Measurements from ENCODE around the gene ZNRF1. TPM values are rescaled to one million over a fixed set of nuclear protein-coding genes. Genes with fewer than 3 reads are reported as not detected.
A peak's percentile ranks its signal among the peaks of the same experiment; 100 is the strongest.

The ZNRF1 gene
- total RNA-seq, 1 experiment from 2014 or later, result 11.6 TPM

GRCh38 chr16:75054556-75054947, 55.7 kb downstream of the ZNRF1 start:
- DNase-seq (ENCODE audit: extremely low read depth, low read depth), result no peak

DNA sequence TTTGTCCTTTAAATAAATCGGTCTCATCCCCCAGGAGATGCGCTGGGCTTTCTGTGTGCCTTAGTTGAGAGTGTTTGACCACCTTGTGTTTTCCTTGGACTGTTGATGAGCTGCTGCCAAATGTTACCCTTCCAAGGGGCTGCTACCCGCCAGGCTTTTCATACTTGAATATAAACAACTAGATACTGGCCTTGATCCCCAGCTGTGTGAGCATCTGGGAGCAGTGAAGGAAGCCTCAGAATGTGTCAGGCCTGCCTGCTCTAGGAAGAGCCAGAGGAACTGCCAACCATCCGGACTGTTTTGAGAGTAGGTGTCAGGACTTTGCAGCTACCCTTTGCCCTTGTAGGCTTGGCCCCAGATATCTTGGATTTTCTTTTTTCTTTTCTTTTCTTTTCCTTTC, 60.0 kb downstream of the ZNRF1 start:
- DNase-seq (ENCODE audit: extremely low read depth, low read depth), result no peak

DNA sequence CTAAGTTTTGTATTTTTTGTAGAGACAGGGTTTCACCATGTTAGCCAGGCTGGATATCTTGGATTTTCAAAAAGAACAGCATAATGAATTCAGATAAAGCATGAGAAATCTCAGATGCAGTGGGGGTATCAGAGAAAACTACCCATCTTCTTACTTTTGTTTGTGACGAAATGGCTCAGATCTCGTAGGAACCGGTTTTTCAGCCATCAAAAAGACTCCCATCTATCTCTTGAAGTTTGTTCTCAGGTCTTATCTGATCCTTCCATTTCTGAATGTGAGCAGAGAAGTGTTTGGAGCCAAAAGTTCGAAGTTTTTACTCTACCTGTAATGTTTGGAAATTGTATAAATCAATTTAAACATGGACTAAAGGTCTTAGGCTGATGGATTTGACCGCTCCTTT, 60.6 kb downstream of the ZNRF1 start:
- no peak for DNase-seq (ENCODE audit: extremely low read depth, low read depth)

DNA sequence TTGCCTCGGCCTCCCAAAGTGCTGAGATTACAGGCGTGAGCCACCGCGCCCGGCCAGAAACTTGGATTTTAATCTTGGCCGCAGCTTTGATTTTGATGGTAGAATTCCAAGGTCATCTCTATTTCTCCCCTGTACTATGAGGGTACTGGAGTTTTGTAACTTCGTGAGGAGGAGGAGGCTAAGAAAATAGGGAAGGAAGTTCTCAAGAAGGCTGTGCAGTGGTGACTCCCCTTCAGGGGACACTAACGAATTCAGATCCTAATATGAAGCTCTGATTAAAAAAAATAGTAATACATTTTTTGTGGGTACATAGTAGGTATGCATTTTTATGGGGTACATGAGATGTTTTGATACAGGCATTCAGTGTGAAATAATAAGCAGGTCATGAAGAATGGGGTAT, 61.9 kb downstream of the ZNRF1 start:
- no peak for DNase-seq (ENCODE audit: extremely low read depth, low read depth)

DNA sequence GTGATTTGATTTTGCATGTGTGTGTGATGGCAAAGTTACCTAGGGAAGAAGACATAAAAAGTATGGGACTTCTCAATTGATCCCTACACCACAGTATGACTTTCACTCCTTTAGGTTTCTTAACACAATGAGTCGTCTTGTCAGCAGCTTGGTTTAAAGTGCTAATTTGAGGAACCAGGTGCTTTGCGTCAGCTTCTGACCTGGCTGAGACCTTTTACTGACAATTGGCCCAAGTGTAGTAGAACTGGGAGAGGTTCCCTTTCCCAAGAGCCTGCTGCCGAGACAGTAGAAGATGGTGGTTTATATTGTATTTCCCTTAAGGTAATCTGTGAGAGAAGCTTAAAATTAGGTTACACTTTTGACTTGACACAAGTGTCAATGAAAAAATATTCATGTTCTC, 62.8 kb downstream of the ZNRF1 start:
- no peak for DNase-seq (ENCODE audit: extremely low read depth, low read depth)

DNA sequence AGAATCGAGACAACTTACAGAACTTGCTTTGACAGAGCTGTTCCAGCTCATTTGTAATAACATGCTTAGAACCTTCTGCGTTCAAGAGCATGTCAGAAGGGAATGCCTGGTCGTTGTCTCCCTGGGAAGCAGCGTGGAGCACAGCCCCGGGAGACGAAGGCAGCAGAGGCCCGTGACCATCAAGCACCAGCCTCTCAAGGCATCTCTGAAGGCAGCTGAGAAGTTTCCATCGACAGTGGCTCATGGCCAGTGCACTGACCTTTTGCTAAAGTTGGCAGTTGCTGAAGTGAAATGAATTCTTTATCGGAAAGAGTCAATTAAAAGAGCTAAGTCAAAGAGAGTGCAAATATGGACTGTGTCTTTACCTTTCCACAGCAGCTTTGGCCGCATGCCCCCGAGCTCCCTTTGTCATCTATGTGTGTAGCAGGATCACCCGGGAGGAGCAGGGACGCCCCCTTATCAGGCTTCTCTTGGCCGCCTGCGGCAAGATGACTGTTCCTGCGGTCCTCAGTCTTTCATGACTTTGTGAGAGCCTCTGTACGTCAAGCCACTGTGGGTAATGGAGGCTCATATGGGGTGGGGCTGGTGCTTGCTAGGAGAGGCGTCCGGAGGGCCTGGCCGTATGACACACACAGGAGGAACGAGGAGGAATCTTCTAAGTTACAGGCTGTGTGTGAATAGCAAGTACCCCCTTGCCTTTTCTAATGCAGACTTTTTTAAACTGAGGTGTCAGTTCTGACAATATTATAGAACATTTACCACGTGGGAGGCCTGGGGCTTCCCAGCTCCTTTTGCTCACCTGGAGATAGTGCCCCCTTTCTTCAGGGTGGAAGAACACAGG, 63.5 kb downstream of the ZNRF1 start:
- no peak for DNase-seq (ENCODE audit: extremely low read depth, low read depth)

GRCh38 chr16:75062976-75063346, 64.1 kb downstream of the ZNRF1 start:
- DNase-seq (ENCODE audit: extremely low read depth, low read depth), result no peak

DNA sequence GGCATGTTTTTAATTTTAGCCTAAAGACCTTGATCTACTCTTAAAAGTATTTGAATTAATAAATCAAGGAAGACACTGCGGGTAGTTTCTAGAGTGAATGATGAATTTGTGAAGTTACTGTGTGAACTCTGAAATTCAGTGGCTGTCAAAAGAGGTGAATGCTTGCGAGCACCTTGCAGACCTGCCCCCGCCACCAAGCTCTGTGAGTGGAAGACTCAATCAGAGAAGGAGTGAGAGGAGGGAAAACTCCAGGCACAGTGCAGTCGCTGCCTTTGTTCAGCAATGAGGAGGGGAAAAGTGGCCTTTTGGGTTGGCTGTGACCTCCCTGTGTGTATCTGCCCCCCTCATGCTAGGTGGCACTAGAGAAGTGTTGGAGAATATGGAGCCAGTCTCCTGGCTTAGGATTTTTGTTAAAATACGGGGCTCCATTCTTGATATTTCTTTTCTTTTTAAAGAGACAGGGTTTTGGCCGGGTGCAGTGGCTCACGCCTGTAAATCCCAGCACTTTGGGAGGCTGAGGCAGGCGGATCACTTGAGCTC, 64.8 kb downstream of the ZNRF1 start:
- DNase-seq (ENCODE audit: extremely low read depth, low read depth), result no peak

DNA sequence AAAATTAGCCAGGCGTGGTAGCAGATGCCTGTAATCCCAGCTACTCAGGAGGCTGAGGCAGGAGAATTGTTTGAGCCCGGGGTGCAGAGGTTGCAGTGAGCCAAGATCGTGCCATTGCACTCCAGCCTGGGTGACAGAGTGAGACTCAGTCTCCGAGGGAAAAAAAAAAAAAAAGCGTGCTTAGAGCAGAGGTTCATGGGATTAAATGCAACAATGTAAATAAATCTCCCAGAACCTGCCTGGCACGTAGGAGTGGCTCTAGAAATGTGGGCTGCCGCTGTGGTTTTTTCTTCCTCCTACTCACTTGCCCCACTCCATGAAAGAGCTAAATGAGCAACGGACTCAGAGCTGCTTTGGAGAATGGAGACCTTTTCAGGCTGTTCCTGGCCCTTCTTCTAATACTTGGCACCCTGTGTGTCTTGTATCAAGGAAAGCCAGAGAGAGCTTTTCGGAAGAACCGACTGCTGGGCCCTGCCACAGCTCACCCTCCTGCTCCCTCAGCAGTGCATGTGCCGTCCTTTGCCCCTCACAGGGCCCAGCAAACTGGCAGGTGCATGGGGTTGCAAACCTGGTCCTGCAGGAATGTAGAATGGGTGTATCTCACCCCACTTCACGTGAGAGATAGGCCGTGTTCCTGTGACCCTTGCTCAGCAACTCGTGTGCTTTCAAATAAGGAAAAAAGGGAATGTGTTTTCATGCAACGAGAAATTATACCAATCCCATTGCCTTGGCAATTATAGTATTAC, 65.8 kb downstream of the ZNRF1 start:
- DNase-seq (ENCODE audit: extremely low read depth, low read depth), result no peak

GRCh38 chr16:75065149-75065505, 66.3 kb downstream of the ZNRF1 start:
- DNase-seq (ENCODE audit: extremely low read depth, low read depth), result no peak

DNA sequence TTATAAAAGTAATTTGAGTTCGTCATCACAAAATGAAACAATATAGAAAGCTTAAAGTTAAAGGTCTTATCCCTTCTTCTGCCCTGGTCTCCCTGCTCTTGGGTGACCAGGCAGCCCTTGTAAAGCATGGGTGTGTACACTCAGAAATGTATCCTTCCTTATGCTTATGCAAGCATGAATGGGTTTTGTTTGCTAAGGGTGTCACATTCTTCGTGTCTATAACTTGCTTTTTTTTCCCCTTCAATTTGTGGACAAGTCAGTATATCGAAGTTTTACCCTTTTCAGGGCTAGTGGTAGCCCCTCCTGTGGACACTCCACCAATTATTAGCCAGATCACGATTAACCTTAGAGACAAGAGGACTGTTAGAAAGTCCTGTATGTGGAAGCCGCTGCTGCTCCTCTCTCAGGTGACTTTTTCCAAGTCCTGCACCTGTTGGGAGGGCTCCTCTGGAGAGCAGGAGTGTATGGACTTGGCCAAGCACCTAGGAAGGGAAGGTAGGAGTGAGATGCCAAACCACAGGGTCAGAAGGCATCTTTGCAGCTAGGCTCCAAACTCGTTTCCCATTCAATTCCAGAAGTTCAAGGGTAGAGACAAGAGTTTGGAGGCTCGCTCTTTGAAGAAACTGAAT, 66.8 kb downstream of the ZNRF1 start:
- DNase-seq (ENCODE audit: extremely low read depth, low read depth), result peak; percentile 19

GRCh38 chr16:75066861-75067447, 68.1 kb downstream of the ZNRF1 start:
- DNase-seq (ENCODE audit: extremely low read depth, low read depth), result no peak

GRCh38 chr16:75068085-75069031, 69.5 kb downstream of the ZNRF1 start:
- DNase-seq (ENCODE audit: extremely low read depth, low read depth), result no peak

DNA sequence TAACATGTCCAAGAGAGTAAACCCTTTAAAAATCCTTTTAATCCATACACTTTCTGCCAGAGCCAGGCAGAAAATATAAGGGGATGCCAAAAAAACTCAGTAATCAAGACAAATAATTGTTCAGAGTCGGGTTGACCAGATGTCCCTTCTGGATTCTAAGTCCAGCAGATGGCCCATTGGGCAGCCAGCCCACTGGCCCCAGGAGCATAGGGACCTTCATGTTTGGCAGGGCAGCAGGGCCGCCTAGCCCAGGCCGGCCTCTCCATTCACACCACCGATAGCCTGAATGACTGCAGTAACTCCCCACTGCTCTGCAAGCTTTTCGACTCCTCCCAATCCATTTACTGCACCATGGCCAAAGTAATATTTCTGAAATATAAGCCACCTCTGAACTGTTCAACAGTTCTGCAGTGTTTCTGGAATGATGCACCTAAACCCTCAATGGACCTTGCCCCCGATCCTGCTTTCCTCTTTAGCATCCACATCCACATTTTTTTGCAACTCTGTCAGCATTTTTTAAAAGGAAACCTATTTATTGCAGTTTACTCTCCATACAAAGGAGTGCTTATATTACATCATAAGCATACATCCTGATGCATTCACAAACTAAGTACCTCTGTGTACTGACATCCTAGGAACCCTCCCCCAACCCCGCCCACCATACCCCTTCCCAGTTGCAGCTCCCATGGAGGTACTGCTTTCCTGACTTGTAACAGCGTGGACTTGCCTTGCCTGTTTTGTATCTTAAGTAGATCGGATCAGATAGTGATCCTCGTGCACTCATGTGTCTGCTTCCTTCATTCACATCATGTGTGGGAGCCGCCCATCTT, 71.4 kb downstream of the ZNRF1 start:
- DNase-seq (ENCODE audit: extremely low read depth, low read depth), result no peak

GRCh38 chr16:75071621-75072020, 72.8 kb downstream of the ZNRF1 start:
- DNase-seq (ENCODE audit: extremely low read depth, low read depth), result no peak

GRCh38 chr16:75072239-75072947, 73.6 kb downstream of the ZNRF1 start:
- DNase-seq (ENCODE audit: extremely low read depth, low read depth), result no peak

GRCh38 chr16:75073545-75074303, 74.9 kb downstream of the ZNRF1 start:
- DNase-seq (ENCODE audit: extremely low read depth, low read depth), result no peak

DNA sequence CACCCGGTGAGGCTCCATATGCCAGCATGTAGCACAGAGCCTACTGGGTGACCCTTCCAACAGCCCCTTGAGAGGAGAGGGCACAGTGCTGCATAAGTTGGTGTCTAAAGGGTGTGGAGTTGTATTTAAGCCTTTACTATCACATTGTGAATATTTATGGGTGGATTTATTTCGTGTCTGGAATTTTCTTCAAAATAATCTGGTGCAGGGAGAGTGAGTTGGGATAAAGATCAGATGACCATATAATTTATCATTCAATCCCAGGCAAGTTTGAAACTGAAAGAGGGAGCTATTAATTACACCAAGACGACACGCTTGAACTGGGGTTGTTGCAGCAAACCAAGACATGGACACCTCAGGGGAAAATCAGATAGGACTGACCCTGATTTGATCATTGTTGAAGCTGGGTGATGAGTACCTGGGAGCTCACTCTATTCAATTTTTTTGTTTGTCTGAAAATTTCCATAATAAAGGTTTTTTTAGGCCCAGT, 75.5 kb downstream of the ZNRF1 start:
- DNase-seq (ENCODE audit: extremely low read depth, low read depth), result no peak
